Ishikawa (cell line): ENCODE results near the gene SLCO1A2.

Source experiments
- CEBPB ChIP-seq: IDR thresholded peaks from 2 replicates; pipeline ENCODE4 v1.6.1; 2012
- CREB1 ChIP-seq: IDR thresholded peaks from 2 replicates; pipeline ENCODE4 v1.6.1; 2012; ENCODE audit warnings: low read depth
- EGR1 ChIP-seq: IDR thresholded peaks from 2 replicates; pipeline ENCODE4 v1.6.1; 2012
- EP300 ChIP-seq: IDR thresholded peaks from 2 replicates; pipeline ENCODE4 v1.6.1; 2012; ENCODE audit warnings: borderline replicate concordance
- FOXM1 ChIP-seq: IDR thresholded peaks from 2 replicates; pipeline ENCODE4 v1.6.1; 2012; ENCODE audit warnings: low read depth, borderline replicate concordance
- NFIC ChIP-seq: IDR thresholded peaks from 2 replicates; pipeline ENCODE4 v1.6.1; 2012
- RAD21 ChIP-seq: IDR thresholded peaks from 2 replicates; pipeline ENCODE4 v1.6.1; 2012; ENCODE audit warnings: low read depth
- TAF1 ChIP-seq: IDR thresholded peaks from 2 replicates; pipeline ENCODE4 v1.6.1; 2012; ENCODE audit warnings: low read depth, mild to moderate bottlenecking
- TCF12 ChIP-seq: IDR thresholded peaks from 2 replicates; pipeline ENCODE4 v1.6.1; 2012; ENCODE audit warnings: low read depth
- TEAD4 ChIP-seq: IDR thresholded peaks from 2 replicates; pipeline ENCODE4 v1.6.1; 2012
- YY1 ChIP-seq: IDR thresholded peaks from 2 replicates; pipeline ENCODE4 v1.6.1; 2012; ENCODE audit warnings: low read depth
- ZBTB7A ChIP-seq: IDR thresholded peaks from 2 replicates; pipeline ENCODE4 v1.6.1; 2012; ENCODE audit warnings: low read depth
- TF ChIP-seq, protein P1 (sequence below): IDR thresholded peaks from 2 replicates; pipeline ENCODE4 v1.6.1; 2012
- TF ChIP-seq, protein P2 (sequence below): IDR thresholded peaks from 2 replicates; pipeline ENCODE4 v1.6.1; 2012; ENCODE audit warnings: low read depth, mild to moderate bottlenecking
- TF ChIP-seq, protein P3 (sequence below): IDR thresholded peaks from 2 replicates; pipeline ENCODE4 v1.6.1; 2012

Gene SLCO1A2

DNA sequence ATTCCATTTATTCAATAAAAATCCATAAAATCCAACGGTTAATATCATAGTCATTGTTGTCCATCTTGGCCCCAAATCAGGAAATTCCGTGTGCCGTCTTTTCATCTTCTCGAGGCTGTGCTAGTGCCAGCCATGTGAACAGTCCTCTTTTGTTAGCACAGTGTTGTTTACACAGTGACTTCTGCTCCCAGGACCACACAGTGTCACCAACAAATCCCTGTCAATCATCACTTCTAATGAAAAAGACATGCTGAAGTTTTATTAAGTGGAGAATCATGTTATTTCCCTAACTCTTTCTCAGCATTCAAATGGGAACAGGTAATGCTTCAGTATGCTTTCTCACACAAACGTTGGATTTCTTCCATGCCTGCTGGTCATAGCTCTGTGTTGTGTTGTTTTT, 1.9 kb upstream of the SLCO1A2 start:
- TF ChIP-seq TAF1 = no peak
- no peak for TF ChIP-seq YY1
- TF ChIP-seq, protein P1, sequence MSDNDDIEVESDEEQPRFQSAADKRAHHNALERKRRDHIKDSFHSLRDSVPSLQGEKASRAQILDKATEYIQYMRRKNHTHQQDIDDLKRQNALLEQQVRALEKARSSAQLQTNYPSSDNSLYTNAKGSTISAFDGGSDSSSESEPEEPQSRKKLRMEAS = no peak
- TF ChIP-seq NFIC = no peak
- TF ChIP-seq FOXM1 = no peak
- TF ChIP-seq, protein P2, sequence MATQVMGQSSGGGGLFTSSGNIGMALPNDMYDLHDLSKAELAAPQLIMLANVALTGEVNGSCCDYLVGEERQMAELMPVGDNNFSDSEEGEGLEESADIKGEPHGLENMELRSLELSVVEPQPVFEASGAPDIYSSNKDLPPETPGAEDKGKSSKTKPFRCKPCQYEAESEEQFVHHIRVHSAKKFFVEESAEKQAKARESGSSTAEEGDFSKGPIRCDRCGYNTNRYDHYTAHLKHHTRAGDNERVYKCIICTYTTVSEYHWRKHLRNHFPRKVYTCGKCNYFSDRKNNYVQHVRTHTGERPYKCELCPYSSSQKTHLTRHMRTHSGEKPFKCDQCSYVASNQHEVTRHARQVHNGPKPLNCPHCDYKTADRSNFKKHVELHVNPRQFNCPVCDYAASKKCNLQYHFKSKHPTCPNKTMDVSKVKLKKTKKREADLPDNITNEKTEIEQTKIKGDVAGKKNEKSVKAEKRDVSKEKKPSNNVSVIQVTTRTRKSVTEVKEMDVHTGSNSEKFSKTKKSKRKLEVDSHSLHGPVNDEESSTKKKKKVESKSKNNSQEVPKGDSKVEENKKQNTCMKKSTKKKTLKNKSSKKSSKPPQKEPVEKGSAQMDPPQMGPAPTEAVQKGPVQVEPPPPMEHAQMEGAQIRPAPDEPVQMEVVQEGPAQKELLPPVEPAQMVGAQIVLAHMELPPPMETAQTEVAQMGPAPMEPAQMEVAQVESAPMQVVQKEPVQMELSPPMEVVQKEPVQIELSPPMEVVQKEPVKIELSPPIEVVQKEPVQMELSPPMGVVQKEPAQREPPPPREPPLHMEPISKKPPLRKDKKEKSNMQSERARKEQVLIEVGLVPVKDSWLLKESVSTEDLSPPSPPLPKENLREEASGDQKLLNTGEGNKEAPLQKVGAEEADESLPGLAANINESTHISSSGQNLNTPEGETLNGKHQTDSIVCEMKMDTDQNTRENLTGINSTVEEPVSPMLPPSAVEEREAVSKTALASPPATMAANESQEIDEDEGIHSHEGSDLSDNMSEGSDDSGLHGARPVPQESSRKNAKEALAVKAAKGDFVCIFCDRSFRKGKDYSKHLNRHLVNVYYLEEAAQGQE = no peak
- TF ChIP-seq TCF12 = no peak
- no peak for TF ChIP-seq EGR1
- no peak for TF ChIP-seq EP300
- no peak for TF ChIP-seq CREB1

DNA sequence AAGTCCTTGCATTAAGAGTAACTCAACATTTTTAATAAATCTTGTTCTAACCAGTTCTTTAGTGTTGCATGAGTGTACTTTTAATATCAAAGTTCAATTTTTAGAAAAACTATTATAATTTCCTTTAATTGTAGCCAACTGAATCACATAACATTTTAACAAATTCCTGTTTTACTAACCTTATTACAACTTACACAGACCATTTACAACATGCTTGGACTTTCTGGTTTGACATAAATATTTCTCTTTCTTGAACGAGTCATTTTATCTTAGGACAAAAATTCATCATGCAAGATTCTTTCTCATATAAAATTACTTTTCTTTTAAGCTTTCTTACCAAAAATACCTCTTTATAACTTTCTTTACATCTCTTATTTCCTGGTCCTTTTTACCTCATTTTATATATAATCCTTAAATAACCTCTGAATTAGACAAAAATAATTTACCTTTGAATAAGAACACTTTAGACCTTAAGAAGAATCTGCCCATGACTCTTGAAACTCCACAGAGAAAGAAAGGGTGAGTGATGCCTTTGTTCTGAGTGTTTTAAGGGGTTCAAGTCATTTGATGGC, 3.9 kb downstream of the SLCO1A2 start:
- TF ChIP-seq EP300 (no peak), CREB1 (no peak), TEAD4 (no peak), TCF12 (no peak), ZBTB7A (no peak), TAF1 (no peak)

DNA sequence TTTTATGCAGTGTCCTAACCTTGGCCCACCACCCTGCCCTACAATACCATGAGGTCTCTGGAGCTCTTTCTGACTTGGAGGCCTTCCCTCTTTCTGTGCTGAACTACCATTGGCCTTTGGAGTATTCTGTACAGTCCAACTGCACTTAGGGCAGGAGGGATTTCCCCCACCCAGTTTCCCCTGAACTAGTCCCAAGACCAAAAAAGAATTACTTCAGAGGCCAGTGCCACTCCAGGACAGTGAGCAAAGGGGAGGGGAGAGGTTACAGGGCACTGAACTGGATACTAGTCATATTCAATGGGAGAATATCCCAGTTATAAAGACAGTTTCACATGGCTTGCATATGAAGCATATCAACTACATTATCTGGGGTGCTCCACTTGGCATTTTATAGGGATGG, 6.1 kb downstream of the SLCO1A2 start:
- TF ChIP-seq TCF12 = no peak
- TF ChIP-seq TEAD4 = no peak
- TF ChIP-seq ZBTB7A = no peak
- TF ChIP-seq, protein P1 = no peak
- no peak for TF ChIP-seq RAD21
- TF ChIP-seq, protein P2 = no peak
- TF ChIP-seq, protein P3, sequence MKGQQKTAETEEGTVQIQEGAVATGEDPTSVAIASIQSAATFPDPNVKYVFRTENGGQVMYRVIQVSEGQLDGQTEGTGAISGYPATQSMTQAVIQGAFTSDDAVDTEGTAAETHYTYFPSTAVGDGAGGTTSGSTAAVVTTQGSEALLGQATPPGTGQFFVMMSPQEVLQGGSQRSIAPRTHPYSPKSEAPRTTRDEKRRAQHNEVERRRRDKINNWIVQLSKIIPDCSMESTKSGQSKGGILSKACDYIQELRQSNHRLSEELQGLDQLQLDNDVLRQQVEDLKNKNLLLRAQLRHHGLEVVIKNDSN = no peak
- no peak for TF ChIP-seq NFIC
- TF ChIP-seq CREB1 = no peak
- TF ChIP-seq EGR1 = no peak
- no peak for TF ChIP-seq EP300

DNA sequence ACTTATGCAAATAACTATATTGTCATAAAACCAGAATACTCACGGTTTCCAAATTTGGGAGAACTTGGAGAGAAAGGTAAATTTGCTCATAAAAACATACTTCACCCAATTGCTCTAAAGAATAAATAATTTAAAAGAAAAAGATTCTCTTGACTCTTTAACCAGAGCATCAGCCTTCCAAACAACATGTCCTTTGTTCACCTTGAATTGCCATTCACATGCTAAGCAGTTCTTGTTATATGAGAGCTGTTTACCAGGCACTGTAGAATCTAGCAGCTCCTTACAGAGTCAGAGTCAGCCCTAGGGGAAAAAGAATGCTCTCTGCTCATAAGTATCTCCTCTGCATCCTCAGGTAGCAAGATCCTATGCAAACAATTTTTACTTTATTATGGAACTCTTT, 10.2 kb downstream of the SLCO1A2 start:
- TF ChIP-seq NFIC = no peak
- TF ChIP-seq, protein P1 = no peak
- no peak for TF ChIP-seq FOXM1
- TF ChIP-seq CREB1 = no peak

DNA sequence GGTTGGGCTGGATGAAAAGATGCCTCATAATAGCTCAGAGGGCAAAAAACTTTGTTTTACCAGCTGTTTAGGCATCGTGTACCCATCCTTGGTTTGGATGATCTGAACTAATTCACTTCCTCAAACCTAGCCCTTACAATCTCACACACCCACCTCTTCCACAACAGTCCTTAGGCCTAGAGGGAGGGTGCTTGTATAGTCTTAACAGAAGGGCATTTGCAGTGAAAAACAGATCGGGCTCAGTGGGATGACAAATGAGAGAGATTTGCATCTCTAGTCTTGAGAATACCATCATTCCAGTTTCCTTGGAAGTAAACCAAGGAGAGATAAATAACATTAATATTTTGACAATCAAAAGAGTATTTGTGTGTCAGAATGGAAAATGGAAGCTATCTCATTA, 11.0 kb downstream of the SLCO1A2 start:
- TF ChIP-seq RAD21 = no peak
- TF ChIP-seq EGR1 = no peak
- TF ChIP-seq TAF1 = no peak
- no peak for TF ChIP-seq TEAD4
- no peak for TF ChIP-seq NFIC

DNA sequence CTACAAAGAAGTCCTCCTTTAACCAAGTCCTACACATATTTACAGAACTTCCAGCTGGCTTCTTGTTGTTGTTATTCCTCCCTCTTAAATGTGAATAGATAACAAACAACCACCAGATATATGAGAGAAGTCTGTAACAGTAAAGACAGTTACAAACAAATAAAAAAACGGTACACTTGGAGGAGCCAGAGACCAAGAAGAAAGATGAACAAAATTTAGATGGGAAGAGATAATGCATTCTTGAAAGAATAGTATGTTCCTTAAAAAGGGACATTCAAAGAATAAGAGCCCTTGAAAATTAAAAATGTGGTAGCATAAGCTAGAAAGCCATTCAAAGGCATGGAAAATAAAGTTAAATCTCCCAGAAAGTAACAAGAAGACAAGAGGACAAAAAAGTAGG, 25.9 kb downstream of the SLCO1A2 start:
- no peak for TF ChIP-seq EP300
- TF ChIP-seq TEAD4 = no peak
- no peak for TF ChIP-seq TCF12
- no peak for TF ChIP-seq CEBPB
- TF ChIP-seq TAF1 = no peak

DNA sequence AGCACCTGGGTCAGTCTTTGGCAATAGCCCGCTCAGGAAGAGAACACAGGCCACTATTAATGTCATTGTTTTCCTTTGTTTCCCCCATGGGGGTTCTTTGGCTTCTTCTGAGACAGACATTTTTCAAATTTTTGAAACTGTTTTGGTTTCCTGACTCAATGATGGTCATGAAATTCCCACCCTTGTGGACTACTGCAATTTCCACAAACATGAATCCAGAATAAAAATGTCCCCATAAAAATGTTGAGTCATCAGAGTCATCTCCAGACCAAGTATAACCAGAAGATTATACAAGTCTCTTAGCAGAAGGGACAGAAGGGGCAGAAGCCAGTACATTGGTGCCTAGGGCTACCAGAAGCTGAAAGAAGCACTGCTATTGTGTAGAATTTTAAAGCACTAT, 29.1 kb downstream of the SLCO1A2 start:
- no peak for TF ChIP-seq ZBTB7A
- TF ChIP-seq TCF12 = no peak
- TF ChIP-seq NFIC = no peak
- no peak for TF ChIP-seq TAF1
- TF ChIP-seq CREB1 = no peak

DNA sequence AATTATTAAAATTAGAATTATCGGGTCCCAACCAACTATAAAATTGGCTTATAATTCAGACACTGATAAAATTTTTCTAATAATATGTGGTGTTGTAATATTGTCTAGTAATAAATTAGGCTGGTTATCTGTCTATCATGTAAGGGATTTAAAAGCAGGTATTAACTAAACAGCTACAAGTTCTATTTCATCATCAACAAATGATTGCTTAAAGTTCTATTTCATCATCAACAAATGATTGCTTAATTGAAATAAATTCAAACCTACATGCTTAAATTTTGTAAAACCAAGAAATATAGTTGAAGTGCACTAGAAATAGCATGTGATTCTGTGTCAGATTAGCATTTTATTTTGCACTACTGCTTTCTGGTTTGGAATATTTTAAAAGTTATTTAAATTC, 34.1 kb downstream of the SLCO1A2 start:
- TF ChIP-seq, protein P3 = no peak
- TF ChIP-seq FOXM1 (no peak), ZBTB7A (no peak), NFIC (no peak), YY1 (no peak), CREB1 (no peak), TEAD4 (no peak), EGR1 (no peak), RAD21 (no peak), CEBPB (no peak), TCF12 (no peak), TAF1 (no peak), EP300 (no peak)
- TF ChIP-seq, protein P1 = no peak
- TF ChIP-seq, protein P2 = no peak
